ENCODE data around the gene CA14.
"Not testable (repeated sequence)": the region's sequence is repeated elsewhere in the genome, so short reads cannot be mapped to it uniquely, and the experiment has no call there.

CA14 gene

DNA sequence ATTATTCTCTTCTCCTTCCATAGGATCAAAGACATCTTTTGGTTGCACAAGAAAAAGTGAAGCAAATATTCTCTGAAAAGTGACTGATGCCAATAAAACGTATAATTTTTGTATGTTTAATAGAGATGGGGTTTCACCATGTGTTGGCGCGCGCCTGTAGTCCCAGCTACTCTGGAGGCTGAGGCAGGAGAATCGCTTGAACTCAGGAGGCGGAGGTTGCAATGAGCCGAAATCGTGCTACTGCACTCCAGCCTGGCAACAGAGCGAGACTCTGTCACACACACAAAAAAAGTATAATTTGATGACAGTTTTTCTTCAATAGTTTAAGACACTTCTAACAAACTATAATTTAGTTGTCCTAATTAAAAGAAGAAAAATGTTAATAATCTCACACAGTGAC, 45.5 kb upstream of the CA14 start:
- TF ChIP-seq, protein P1, sequence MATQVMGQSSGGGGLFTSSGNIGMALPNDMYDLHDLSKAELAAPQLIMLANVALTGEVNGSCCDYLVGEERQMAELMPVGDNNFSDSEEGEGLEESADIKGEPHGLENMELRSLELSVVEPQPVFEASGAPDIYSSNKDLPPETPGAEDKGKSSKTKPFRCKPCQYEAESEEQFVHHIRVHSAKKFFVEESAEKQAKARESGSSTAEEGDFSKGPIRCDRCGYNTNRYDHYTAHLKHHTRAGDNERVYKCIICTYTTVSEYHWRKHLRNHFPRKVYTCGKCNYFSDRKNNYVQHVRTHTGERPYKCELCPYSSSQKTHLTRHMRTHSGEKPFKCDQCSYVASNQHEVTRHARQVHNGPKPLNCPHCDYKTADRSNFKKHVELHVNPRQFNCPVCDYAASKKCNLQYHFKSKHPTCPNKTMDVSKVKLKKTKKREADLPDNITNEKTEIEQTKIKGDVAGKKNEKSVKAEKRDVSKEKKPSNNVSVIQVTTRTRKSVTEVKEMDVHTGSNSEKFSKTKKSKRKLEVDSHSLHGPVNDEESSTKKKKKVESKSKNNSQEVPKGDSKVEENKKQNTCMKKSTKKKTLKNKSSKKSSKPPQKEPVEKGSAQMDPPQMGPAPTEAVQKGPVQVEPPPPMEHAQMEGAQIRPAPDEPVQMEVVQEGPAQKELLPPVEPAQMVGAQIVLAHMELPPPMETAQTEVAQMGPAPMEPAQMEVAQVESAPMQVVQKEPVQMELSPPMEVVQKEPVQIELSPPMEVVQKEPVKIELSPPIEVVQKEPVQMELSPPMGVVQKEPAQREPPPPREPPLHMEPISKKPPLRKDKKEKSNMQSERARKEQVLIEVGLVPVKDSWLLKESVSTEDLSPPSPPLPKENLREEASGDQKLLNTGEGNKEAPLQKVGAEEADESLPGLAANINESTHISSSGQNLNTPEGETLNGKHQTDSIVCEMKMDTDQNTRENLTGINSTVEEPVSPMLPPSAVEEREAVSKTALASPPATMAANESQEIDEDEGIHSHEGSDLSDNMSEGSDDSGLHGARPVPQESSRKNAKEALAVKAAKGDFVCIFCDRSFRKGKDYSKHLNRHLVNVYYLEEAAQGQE (IDR thresholded peaks at IDR 0.05; ENCODE audit: insufficient replicate concordance, low read depth) = no peak
- TF ChIP-seq POLR2AphosphoS5 (IDR thresholded peaks at IDR 0.05; ENCODE audit: low read depth) (no peak), GABPA (IDR thresholded peaks at IDR 0.05; ENCODE audit: low read depth) (no peak), SPI1 (IDR thresholded peaks at IDR 0.05; ENCODE audit: borderline replicate concordance, low read depth) (no peak)
- TF ChIP-seq, protein P2, sequence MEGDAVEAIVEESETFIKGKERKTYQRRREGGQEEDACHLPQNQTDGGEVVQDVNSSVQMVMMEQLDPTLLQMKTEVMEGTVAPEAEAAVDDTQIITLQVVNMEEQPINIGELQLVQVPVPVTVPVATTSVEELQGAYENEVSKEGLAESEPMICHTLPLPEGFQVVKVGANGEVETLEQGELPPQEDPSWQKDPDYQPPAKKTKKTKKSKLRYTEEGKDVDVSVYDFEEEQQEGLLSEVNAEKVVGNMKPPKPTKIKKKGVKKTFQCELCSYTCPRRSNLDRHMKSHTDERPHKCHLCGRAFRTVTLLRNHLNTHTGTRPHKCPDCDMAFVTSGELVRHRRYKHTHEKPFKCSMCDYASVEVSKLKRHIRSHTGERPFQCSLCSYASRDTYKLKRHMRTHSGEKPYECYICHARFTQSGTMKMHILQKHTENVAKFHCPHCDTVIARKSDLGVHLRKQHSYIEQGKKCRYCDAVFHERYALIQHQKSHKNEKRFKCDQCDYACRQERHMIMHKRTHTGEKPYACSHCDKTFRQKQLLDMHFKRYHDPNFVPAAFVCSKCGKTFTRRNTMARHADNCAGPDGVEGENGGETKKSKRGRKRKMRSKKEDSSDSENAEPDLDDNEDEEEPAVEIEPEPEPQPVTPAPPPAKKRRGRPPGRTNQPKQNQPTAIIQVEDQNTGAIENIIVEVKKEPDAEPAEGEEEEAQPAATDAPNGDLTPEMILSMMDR (IDR thresholded peaks at IDR 0.05; ENCODE audit: insufficient read depth, low read length) = no peak
- Histone ChIP-seq H3K4me3 (replicated peaks; ENCODE audit: insufficient read depth, low read length) (no peak overlapping the region), H3K27ac (replicated peaks) (no peak overlapping the region), H3K27me3 (ENCODE audit: insufficient read depth, poor library complexity, severe bottlenecking) (no peaks in the 10 kb centered on the region)
- DNase-seq (ENCODE audit: low read depth in 1 of 2, low spot score in 1 of 2) = no peak

DNA sequence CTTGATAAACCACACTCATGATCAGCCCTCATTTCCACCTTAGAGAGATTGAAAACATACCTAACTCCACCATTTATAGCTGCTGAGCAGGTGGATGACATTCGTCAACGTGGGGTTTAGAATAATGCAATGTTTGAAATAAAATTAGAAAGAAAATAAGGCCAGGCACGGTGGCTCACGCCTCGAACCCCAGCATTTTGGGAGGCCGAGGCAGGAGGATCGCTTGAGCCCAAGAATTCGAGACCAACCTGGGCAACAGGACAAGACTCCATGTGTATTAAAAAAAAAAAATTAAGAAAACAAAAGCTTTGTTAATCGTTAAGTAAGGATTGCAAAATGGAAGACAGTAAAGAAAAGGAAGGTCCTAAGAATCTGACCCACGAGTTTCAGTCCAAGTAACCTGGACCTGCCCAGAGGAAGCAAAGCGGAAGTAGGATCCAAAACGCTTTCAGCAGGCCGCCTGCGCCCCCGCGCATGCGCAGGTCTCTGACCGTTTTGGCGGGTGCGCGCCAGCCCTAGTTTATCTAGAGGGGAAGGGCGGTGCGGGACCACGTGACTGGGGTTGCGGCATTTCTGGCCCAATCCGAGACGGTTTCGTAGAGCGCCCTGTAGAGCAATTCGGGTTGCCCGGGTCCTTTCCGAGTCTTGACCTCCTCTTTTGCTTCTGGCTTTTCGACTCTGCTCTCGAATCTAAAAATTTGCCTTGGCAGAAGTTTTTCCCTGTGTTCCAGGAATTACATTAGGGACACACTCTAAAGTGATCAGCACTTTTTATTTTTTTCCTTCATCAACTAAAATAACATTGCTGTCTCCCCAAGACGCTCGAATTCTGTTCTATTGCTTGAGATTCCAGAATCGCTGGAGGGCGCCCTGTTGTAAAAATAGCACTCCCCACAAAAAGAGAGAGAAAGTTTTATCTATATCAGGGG, 44.1 kb upstream of the CA14 start:
- TF ChIP-seq GABPA (IDR thresholded peaks at IDR 0.05; ENCODE audit: low read depth) = peak; percentile 20; the same call in 1 of the 2 replicates
- TF ChIP-seq, protein P2 (IDR thresholded peaks at IDR 0.05; ENCODE audit: insufficient read depth, low read length) = peak; percentile 6
- TF ChIP-seq SPI1 (IDR thresholded peaks at IDR 0.05; ENCODE audit: borderline replicate concordance, low read depth) = peak; percentile 67; the same call in 1 of the 2 replicates
- no peak; the same call in 1 of the 2 replicates for TF ChIP-seq POLR2AphosphoS5 (IDR thresholded peaks at IDR 0.05; ENCODE audit: low read depth)
- TF ChIP-seq, protein P1 (IDR thresholded peaks at IDR 0.05; ENCODE audit: insufficient replicate concordance, low read depth) = no peak
- DNase-seq (ENCODE audit: low read depth in 1 of 2, low spot score in 1 of 2) = peak; percentile 87 to 97
- no peaks in the 10 kb centered on the region for H3K27me3 ChIP-seq (ENCODE audit: insufficient read depth, poor library complexity, severe bottlenecking)
- H3K27ac ChIP-seq (replicated peaks) = peak overlapping the region; percentile 86
- peak overlapping the region; percentile 36 for H3K4me3 ChIP-seq (replicated peaks; ENCODE audit: insufficient read depth, low read length)

DNA sequence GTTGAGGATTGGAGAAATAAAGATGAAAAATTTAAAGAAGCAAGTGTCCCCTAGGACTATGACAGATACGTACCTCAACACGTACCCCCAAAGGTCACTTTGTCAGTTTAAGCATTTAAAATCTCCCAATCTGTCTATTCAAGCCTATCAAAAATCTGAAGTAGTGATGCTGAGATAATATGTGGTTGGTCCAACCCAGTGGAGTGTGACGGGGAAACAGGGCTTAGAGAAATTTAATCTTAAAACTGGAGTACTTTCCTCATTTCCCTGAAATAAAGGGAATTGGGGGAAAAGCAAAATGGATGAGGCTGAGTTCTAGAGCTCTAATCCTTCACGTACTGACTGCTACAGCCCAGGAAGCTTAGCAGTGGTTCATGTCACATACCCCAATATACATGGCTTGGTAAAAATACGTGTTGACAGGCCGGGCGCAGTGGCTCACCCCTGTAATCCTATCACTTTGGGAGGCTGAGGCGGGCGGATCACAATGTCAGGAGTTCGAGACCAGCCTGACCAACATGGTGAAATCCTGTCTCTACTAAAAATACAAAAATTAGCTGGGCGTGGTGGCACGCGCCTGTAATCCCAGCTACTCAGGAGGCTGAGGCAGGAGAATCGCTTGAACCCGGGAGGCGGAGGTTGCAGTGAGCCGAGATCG, 43.3 kb upstream of the CA14 start:
- H3K27ac ChIP-seq (replicated peaks) = peak overlapping the region; percentile 86
- not testable (repeated sequence) for DNase-seq (ENCODE audit: low read depth in 1 of 2, low spot score in 1 of 2); H3K27me3 ChIP-seq (ENCODE audit: insufficient read depth, poor library complexity, severe bottlenecking)
- peak overlapping the region; percentile 36 for H3K4me3 ChIP-seq (replicated peaks; ENCODE audit: insufficient read depth, low read length)

DNA sequence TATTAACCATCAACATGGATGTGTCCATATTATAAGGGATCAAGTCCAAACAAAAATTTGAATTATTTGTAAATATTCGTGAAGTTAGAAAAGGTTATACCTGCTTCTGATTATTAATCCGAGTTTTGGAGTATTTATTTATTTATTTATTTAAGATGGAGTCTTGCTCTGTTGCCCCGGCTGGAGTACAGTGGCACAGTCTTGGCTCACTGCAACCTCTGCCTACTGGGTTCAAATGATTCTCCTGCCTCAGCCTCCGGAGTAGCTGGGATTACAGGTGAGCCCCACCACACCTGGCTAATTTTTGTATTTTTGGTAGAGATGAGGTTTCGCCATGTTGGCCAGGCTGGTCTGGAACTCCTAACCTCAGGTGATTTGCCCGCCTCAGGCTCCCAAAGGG, 41.7 kb upstream of the CA14 start:
- not testable (repeated sequence) for DNase-seq (ENCODE audit: low read depth in 1 of 2, low spot score in 1 of 2); H3K27ac ChIP-seq (replicated peaks); H3K27me3 ChIP-seq (ENCODE audit: insufficient read depth, poor library complexity, severe bottlenecking); H3K4me3 ChIP-seq (replicated peaks; ENCODE audit: insufficient read depth, low read length)

Data from HL-60 (cell line).